Measurements from ENCODE around the gene FLNB. TPM values are rescaled to one million over a fixed set of nuclear protein-coding genes. Genes with fewer than 3 reads are reported as not detected.

Gene FLNB
- total and polyA plus RNA-seq, 10 of the 15 experiments (the other 5 are each of a cell fraction or from before 2014, with no cell fraction given) = 13.6 to 51.8 (median 26.4) TPM

DNA sequence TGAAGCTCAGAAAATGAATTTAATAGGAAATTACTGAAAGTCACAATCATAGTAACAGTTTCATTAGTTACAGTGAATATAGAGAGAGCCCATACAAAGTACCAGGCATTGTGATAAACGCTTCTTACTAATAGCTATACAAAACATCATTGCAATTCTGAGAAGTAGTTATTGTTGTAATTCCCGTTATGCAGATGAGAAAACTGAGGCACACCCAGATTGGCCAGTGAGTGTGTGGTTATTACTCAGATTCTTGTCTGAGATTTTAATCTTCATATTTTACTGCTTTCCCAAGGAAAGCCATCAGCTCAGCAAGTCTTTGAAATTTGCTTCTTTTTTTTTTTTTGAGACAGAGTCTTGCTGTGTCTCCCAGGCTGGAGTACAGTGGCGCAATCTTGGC, 14.3 kb downstream of the FLNB start (continued):
- TF ChIP-seq SP1 (IDR thresholded peaks at IDR 0.05; ENCODE audit: low read depth, low read length) = no peak
- TF ChIP-seq BMI1 (IDR thresholded peaks at IDR 0.05; ENCODE audit: borderline replicate concordance) = no peak
- TF ChIP-seq, protein P1, sequence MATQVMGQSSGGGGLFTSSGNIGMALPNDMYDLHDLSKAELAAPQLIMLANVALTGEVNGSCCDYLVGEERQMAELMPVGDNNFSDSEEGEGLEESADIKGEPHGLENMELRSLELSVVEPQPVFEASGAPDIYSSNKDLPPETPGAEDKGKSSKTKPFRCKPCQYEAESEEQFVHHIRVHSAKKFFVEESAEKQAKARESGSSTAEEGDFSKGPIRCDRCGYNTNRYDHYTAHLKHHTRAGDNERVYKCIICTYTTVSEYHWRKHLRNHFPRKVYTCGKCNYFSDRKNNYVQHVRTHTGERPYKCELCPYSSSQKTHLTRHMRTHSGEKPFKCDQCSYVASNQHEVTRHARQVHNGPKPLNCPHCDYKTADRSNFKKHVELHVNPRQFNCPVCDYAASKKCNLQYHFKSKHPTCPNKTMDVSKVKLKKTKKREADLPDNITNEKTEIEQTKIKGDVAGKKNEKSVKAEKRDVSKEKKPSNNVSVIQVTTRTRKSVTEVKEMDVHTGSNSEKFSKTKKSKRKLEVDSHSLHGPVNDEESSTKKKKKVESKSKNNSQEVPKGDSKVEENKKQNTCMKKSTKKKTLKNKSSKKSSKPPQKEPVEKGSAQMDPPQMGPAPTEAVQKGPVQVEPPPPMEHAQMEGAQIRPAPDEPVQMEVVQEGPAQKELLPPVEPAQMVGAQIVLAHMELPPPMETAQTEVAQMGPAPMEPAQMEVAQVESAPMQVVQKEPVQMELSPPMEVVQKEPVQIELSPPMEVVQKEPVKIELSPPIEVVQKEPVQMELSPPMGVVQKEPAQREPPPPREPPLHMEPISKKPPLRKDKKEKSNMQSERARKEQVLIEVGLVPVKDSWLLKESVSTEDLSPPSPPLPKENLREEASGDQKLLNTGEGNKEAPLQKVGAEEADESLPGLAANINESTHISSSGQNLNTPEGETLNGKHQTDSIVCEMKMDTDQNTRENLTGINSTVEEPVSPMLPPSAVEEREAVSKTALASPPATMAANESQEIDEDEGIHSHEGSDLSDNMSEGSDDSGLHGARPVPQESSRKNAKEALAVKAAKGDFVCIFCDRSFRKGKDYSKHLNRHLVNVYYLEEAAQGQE (IDR thresholded peaks at IDR 0.05; ENCODE audit: low read depth, low read length) = no peak
- TF ChIP-seq GABPA (IDR thresholded peaks at IDR 0.05; ENCODE audit: low read depth) = no peak
- no peak for TF ChIP-seq PAX8 (IDR thresholded peaks at IDR 0.05)
- TF ChIP-seq NR2C1 (IDR thresholded peaks at IDR 0.05) = no peak

DNA sequence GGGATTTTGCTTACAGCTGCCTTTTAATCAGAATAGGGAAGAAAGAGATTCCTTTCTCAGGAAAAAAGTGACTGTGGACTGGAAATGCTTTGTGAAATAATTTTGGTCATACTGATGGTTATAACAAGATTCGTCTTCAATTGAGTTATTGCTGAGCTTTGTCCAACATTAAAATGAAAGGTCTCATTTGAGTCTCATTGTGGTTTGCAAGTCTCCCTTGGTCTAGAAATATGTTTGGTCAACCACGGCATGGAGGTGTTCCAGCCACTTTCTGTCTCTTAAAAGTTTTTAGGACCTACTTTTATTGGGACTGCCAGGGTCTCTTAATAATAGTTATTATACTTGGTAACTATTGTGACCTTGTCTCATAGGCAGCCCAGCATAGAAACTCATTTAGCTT, 15.3 kb downstream of the FLNB start:
- H3K36me3 ChIP-seq (ENCODE audit: control insufficient read depth in 2 of 2, insufficient read depth in 2 of 2, low read length in 1 of 2) = no peaks in the 10 kb centered on the region; a peak in 1 of 4 replicates
- H3K4me3 ChIP-seq = no peak overlapping the region
- H2AFZ ChIP-seq (ENCODE audit: control insufficient read depth, low read depth, low read length) = no peak overlapping the region
- peaks cover 13% of the 10 kb centered on the region for H3K4me1 ChIP-seq (ENCODE audit: control insufficient read depth, insufficient read depth, low read length)
- ATAC-seq = no peak
- RAD21 ChIA-PET (ENCODE audit: unreplicated experiment) = interaction anchor here (1.3 to 13.0 kb wide), 5 partner anchors 9 to 25 kb away, joined by 4 to 110 read pairs (median 9); partner anchors contain the start of gene FLNB
- BruUV-seq (replicated peaks) = no TSS peak
- no peaks in the 10 kb centered on the region for H3K9me3 ChIP-seq (replicated peaks; ENCODE audit: control insufficient read depth, insufficient read depth, low read length)
- no peak overlapping the region for H3K4me2 ChIP-seq (ENCODE audit: control insufficient read depth, insufficient read depth)
- SMC1A ChIA-PET (ENCODE audit: uncharacterized antibody, unreplicated experiment) = interaction anchor here (0.7 to 3.3 kb wide), 15 partner anchors 9 to 241 kb away, joined by 3 to 18 read pairs (median 4); no protein-coding TSS in a partner anchor
- in situ Hi-C loops (cut with MboI) = no loop called here
- no peak overlapping the region for H3K9ac ChIP-seq (ENCODE audit: control insufficient read depth, insufficient read depth, low read length)
- H3K79me2 ChIP-seq (ENCODE audit: control insufficient read depth, insufficient read depth, low read length) = no peaks in the 10 kb centered on the region; the same call in none of the 2 replicates
- POLR2A ChIA-PET = interaction anchor here (0.6 to 7.8 kb wide), 8 partner anchors 10 to 174 kb away, joined by 3 to 75 read pairs (median 4); partner anchors contain the start of gene FLNB
- no peaks in the 10 kb centered on the region for H3K27me3 ChIP-seq (replicated peaks in 1 of 2; ENCODE audit: control insufficient read depth in 2 of 2, insufficient read depth in 2 of 2, low read length in 1 of 2)
- CTCF ChIA-PET = interaction anchor here (0.9 to 9.5 kb wide), 9 partner anchors 9 to 154 kb away, joined by 3 to 88 read pairs (median 6); partner anchors contain the start of gene FLNB
- intact Hi-C loops (cut with micrococcal nuclease; ENCODE audit: unreplicated experiment) = no loop called here
- FAIRE-seq = peak; percentile 82
- no peak for DNase-seq (ENCODE audit: low read depth, low spot score)
- no peak overlapping the region for H3K27ac ChIP-seq (ENCODE audit: control insufficient read depth, insufficient read depth)
- no peaks in the 10 kb centered on the region for H4K20me1 ChIP-seq (ENCODE audit: control insufficient read depth, insufficient read depth)
- WGBS (ENCODE audit: insufficient coverage, insufficient replicate concordance, low lambda C conversion rate, missing lambda C conversion rate) = 44% methylated on average over 2 of the region's 2 CpGs
- TF ChIP-seq ZNF217 (IDR thresholded peaks at IDR 0.05) (no peak), ZNF274 (IDR thresholded peaks at IDR 0.05; ENCODE audit: insufficient read depth, insufficient read length) (no peak), JUNB (IDR thresholded peaks at IDR 0.05) (no peak), HDGF (IDR thresholded peaks at IDR 0.05) (no peak), TCF12 (IDR thresholded peaks at IDR 0.05; ENCODE audit: low read depth, low read length) (no peak), ESRRA (IDR thresholded peaks at IDR 0.05; ENCODE audit: low read length) (no peak), BACH1 (IDR thresholded peaks at IDR 0.05; ENCODE audit: borderline replicate concordance) (no peak), SPI1 (IDR thresholded peaks at IDR 0.05; ENCODE audit: borderline replicate concordance, insufficient read depth, low read depth, low read length) (no peak), RUNX3 (IDR thresholded peaks at IDR 0.05; ENCODE audit: low read length) (peak; percentile 36; the same call in 1 of the 2 replicates), BCL11A (IDR thresholded peaks at IDR 0.05; ENCODE audit: low read depth, low read length) (no peak)
- TF ChIP-seq, protein P2, sequence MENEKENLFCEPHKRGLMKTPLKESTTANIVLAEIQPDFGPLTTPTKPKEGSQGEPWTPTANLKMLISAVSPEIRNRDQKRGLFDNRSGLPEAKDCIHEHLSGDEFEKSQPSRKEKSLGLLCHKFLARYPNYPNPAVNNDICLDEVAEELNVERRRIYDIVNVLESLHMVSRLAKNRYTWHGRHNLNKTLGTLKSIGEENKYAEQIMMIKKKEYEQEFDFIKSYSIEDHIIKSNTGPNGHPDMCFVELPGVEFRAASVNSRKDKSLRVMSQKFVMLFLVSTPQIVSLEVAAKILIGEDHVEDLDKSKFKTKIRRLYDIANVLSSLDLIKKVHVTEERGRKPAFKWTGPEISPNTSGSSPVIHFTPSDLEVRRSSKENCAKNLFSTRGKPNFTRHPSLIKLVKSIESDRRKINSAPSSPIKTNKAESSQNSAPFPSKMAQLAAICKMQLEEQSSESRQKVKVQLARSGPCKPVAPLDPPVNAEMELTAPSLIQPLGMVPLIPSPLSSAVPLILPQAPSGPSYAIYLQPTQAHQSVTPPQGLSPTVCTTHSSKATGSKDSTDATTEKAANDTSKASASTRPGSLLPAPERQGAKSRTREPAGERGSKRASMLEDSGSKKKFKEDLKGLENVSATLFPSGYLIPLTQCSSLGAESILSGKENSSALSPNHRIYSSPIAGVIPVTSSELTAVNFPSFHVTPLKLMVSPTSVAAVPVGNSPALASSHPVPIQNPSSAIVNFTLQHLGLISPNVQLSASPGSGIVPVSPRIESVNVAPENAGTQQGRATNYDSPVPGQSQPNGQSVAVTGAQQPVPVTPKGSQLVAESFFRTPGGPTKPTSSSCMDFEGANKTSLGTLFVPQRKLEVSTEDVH (IDR thresholded peaks at IDR 0.05; ENCODE audit: low read depth, partially characterized antibody) = no peak
- TF ChIP-seq, protein P3, sequence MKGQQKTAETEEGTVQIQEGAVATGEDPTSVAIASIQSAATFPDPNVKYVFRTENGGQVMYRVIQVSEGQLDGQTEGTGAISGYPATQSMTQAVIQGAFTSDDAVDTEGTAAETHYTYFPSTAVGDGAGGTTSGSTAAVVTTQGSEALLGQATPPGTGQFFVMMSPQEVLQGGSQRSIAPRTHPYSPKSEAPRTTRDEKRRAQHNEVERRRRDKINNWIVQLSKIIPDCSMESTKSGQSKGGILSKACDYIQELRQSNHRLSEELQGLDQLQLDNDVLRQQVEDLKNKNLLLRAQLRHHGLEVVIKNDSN (IDR thresholded peaks at IDR 0.05; ENCODE audit: borderline replicate concordance, extremely low read length, insufficient read depth, low read depth, low read length) = no peak

All from GM12878 (cell line).